K562 (cell line): ENCODE results near the gene ESAM. TPM values are rescaled to one million over a fixed set of nuclear protein-coding genes. Genes with fewer than 3 reads are reported as not detected.

Experiments used
- ATAC-seq: fragments of 200-7000 bp; cut with Tn5 transposase; 3 replicates; pipeline ENCODE4 v1.9.1; 2020; ENCODE audit warnings: moderate library complexity
- BruUV-seq: library from RNA; stranded (reverse); fragments of 400-500 nt; replicated peaks from 2 replicates; lab custom pipeline; 2021; lab: Mats Ljungman, UMichigan
- CTCF ChIA-PET: fragments of 300-600 bp; formaldehyde crosslinking; extraction: SDS; loops from one replicate; lab custom pipeline; 2021; ENCODE audit warnings: low intra/inter-chr PET ratio; lab: Yijun Ruan, JAX
- POLR2A ChIA-PET: fragments of 300-600, 350-650 bp; sonication (Branson Sonifier 250); formaldehyde crosslinking; extraction: SDS; loops from one replicate; lab custom pipeline; 2021; ENCODE audit warnings: antibody characterized with exemption, inconsistent platforms; lab: Yijun Ruan, JAX
- DNase-seq, 4 experiments: peaks; one replicate each; pipeline versions ENCODE4 v3.0.0 to v3.0.0-alpha.2; 2011 to 2018; ENCODE audit warnings: low spot score in 3 of 4, mixed read lengths in 3 of 4; ENCODE audit errors: extremely low read depth in 1 of 4
- FAIRE-seq: peaks from 2 replicates; lab custom pipeline; 2011; peaks lifted over from hg19 to GRCh38; lab: Jason Lieb, UNC
- H2AFZ ChIP-seq: 2 replicates; pipeline ENCODE4 v1.6.0; 2011; ENCODE audit warnings: low read depth, low read length, control low read depth, inconsistent platforms
- H3K27ac ChIP-seq: fragments of 200-600 bp; 3 replicates; pipeline ENCODE4 v1.8.0; 2011; ENCODE audit warnings: low read depth, mild to moderate bottlenecking, control low read depth, inconsistent platforms, low read length, moderate library complexity, mixed read lengths; ENCODE audit errors: extremely low read depth
- H3K27me3 ChIP-seq, 2 experiments: fragments of 300-600 bp in 1 of 2; 2 replicates in 1 of 2; 3 replicates in 1 of 2; pipeline versions ENCODE4 v1.6.0 to v1.8.0; 2011; ENCODE audit warnings: inconsistent platforms in 2 of 2, low read length in 2 of 2, mild to moderate bottlenecking in 1 of 2, mixed read lengths in 1 of 2, moderate library complexity in 1 of 2; ENCODE audit not compliant: control insufficient read depth in 2 of 2, insufficient read depth in 2 of 2
- H3K36me3 ChIP-seq: fragments of 300-600 bp; 3 replicates; pipeline ENCODE4 v1.8.0; 2011; ENCODE audit warnings: mild to moderate bottlenecking, low read length, inconsistent platforms; ENCODE audit not compliant: control insufficient read depth, insufficient read depth
- H3K4me1 ChIP-seq, 2 experiments: fragments of 200-600 bp in 1 of 2; replicated peaks in 1 of 2; 2 replicates in 1 of 2; 3 replicates in 1 of 2; pipeline versions ENCODE4 v1.5.1 to v1.8.0; 2011; ENCODE audit warnings: inconsistent platforms in 2 of 2, low read length in 2 of 2, mild to moderate bottlenecking in 1 of 2, mixed read lengths in 1 of 2, moderate library complexity in 1 of 2; ENCODE audit not compliant: control insufficient read depth in 2 of 2, insufficient read depth in 2 of 2
- H3K4me2 ChIP-seq: 2 replicates; pipeline ENCODE4 v1.6.1; 2011; ENCODE audit warnings: low read length, control low read depth, inconsistent platforms, mixed read lengths; ENCODE audit not compliant: insufficient read depth
- H3K4me3 ChIP-seq: fragments of 200-600 bp; sonication (generic), shearing (Covaris generic); 2 replicates; pipeline ENCODE4 v1.5.1; 2016; ENCODE audit warnings: control low read depth, inconsistent platforms
- H3K79me2 ChIP-seq: fragments of 200-600 bp; 3 replicates; pipeline ENCODE4 v1.8.0; 2011; ENCODE audit warnings: low read length, inconsistent platforms; ENCODE audit not compliant: control insufficient read depth, insufficient read depth
- H3K9ac ChIP-seq, 2 experiments: 2 replicates each; pipeline versions ENCODE4 v1.6.0 to v1.6.1; 2011; ENCODE audit warnings: low read depth in 2 of 2, low read length in 2 of 2, control low read depth in 1 of 2, inconsistent platforms in 1 of 2, mild to moderate bottlenecking in 1 of 2, mixed read lengths in 1 of 2; ENCODE audit not compliant: insufficient read depth in 1 of 2
- H3K9me1 ChIP-seq: one replicate; pipeline ENCODE4 v1.6.0; 2011; ENCODE audit warnings: inconsistent platforms, mild to moderate bottlenecking, low read length, moderate library complexity; ENCODE audit not compliant: control insufficient read depth, insufficient read depth
- H3K9me3 ChIP-seq: replicated peaks from 2 replicates; pipeline ENCODE4 v1.5.1; 2011; ENCODE audit warnings: low read depth, low read length, inconsistent platforms; ENCODE audit not compliant: control insufficient read depth, insufficient read depth
- H4K20me1 ChIP-seq: replicated peaks from 2 replicates; pipeline ENCODE4 v1.6.1; 2011; ENCODE audit warnings: low read length, inconsistent platforms, mixed read lengths; ENCODE audit not compliant: control insufficient read depth, insufficient read depth
- BCL6 ChIP-seq: fragments of 250-450 bp; sonication (Bioruptor Pico); IDR thresholded peaks from 2 replicates; pipeline ENCODE4 v1.4.0; 2020
- CTCF ChIP-seq, 3 experiments: IDR thresholded peaks in 2 of 3; conservative IDR thresholded peaks in 1 of 3; 2 replicates each; pipeline ENCODE4 v1.5.1; 2011 to 2012; ENCODE audit warnings: low read length in 3 of 3, mild to moderate bottlenecking in 3 of 3, control low read depth in 2 of 3, improper control_type of control experiment in 1 of 3, inconsistent platforms in 1 of 3, low read depth in 1 of 3, mixed read lengths in 1 of 3, moderate library complexity in 1 of 3; ENCODE audit not compliant: insufficient read depth in 2 of 3
- WGBS: fragments of 100-300 bp; shearing (Covaris generic); methylation state at CpG from one replicate; pipeline ENCODE4 v1.1.6; 2016; ENCODE audit warnings: low coverage, mixed read lengths; ENCODE audit not compliant: insufficient coverage; ENCODE audit errors: missing lambda C conversion rate; 5-methylcytosine and 5-hydroxymethylcytosine counted together
- in situ Hi-C: fragments of 300-500 bp; cut with MboI; formaldehyde crosslinking; loops from 4 replicates; pipeline ENCODE4 v1.15.0; 2018; ENCODE audit warnings: inconsistent platforms, mixed read lengths
- intact Hi-C: fragments of 100-400 bp; cut with micrococcal nuclease; formaldehyde crosslinking; loops from 2 replicates; pipeline ENCODE4 v1.14.2; 2022
- polyA plus RNA-seq, 8 experiments: library from polyadenylated mRNA; depleted of rRNA in 4 of 8; stranded (reverse) in 5 of 8; unstranded in 3 of 8; fragments of >200 nt; fragmentation: Nextera tagmentation in 2 of 8; fragmentation: Illumina TruSeq in 1 of 8; extraction: Ambion mirVana in 2 of 8; extraction: Trizol in 1 of 8; gene quantifications; 2 replicates each; pipeline versions ENCODE4 v1.2.1 to v1.2.3, GENCODE V29; 2011 to 2014; ENCODE audit warnings: inconsistent platforms in 1 of 8, missing spikeins in 1 of 8
- total RNA-seq, 7 experiments: library from RNA; depleted of rRNA in 6 of 7; stranded (reverse); fragments of >200 nt in 6 of 7; fragmentation: Illumina TruSeq in 2 of 7; extraction: Trizol in 2 of 7; gene quantifications; 2 replicates each; pipeline versions ENCODE4 v1.2.1 to v1.2.3, GENCODE V29; 2011 to 2021; ENCODE audit warnings: low replicate concordance in 1 of 7

Gene ESAM
- total and polyA plus RNA-seq, 9 of the 15 experiments (the other 6 are each of a cell fraction or from before 2014, with no cell fraction given): 0.06 to 1.5 (median 0.22) TPM

- WGBS: 68% methylated on average over 20 of the region's 41 CpGs
- ChIA-PET CTCF (no interaction called here), POLR2A (interaction anchor here (0.6 to 1.0 kb wide), 2 partner anchors 11 to 53 kb away, joined by 3 read pairs; no protein-coding TSS in a partner anchor)
- Histone ChIP-seq H3K9ac (no peak overlapping the region), H3K4me2 (no peak overlapping the region; the same call in 1 of the 2 replicates), H3K4me1 (peaks cover 10 to 14% of the 10 kb centered on the region in 2 experiments; a peak in 4 of 5 replicates), H2AFZ (no peak overlapping the region), H3K79me2 (no peaks in the 10 kb centered on the region), H3K9me1 (no peaks in the 10 kb centered on the region), H3K36me3 (no peaks in the 10 kb centered on the region), H4K20me1 (0 out of 2 replicates have a peak, but pooled peaks cover 9% of the 10 kb centered on the region), H3K27ac (no peak overlapping the region), H3K9me3 (no peaks in the 10 kb centered on the region), H3K4me3 (no peak overlapping the region), H3K27me3 (peaks cover 15 to 43% of the 10 kb centered on the region in 2 experiments; a peak in 4 of 5 replicates)
- intact Hi-C loops (no loop called here), in situ Hi-C loops (no loop called here)
- FAIRE-seq (no peak), ATAC-seq (no peak), DNase-seq (peak in 1 of 4 experiments; percentile 32)
- no TSS peak for BruUV-seq
- TF ChIP-seq CTCF (IDR thresholded peaks at IDR 0.05 in 2 of 3, conservative IDR thresholded peaks at IDR 0.05 in 1 of 3; ENCODE audit: insufficient read depth in 2 of 3, low read depth in 1 of 3, low read length in 3 of 3) (peak in 1 of 3 experiments; percentile 8; a peak in 1 of 6 replicates), BCL6 (no peak)
Measured at GRCh38 chr11:124745835-124746620, 16.1 kb downstream of the ESAM start.
